Caki2 (cell line): ENCODE measurements around the gene TRPV3. TPM values are rescaled to one million over a fixed set of nuclear protein-coding genes. Genes with fewer than 3 reads are reported as not detected.
A peak's percentile ranks its signal among the peaks of the same experiment; 100 is the strongest.

Experiments
- DNase-seq: peaks from one replicate; pipeline ENCODE4 v3.0.0-alpha.2; 2015; ENCODE audit warnings: low read depth
- in situ Hi-C: cut with HindIII; loops from 2 replicates; pipeline ENCODE4 v1.10.0; 2016; ENCODE audit warnings: low sequenced_read_pairs, low pct_unique_long_range_greater_than_20kb, mixed read lengths
- total RNA-seq: library from RNA; depleted of rRNA; stranded (reverse); fragments of >200 nt; shearing (Covaris generic); gene quantifications from 2 replicates; pipeline ENCODE4 v1.2.3, GENCODE V29; 2014; ENCODE audit warnings: low replicate concordance; rRNA removed

Gene TRPV3
- total RNA-seq, result not detected in 2 replicates

- in situ Hi-C loops, result no loop called here
- DNase-seq, result peak; percentile 31
Observed at GRCh38 chr17:3557768-3558583, at the start of gene TRPV3. Gene TRPV3 (minus strand): TSS chr17:3557812. CDS start chr17:3554850, 2,962 bp downstream.

GRCh38 chr17:3603870-3604259 is 46.3 kb upstream of the TRPV3 start:
- no peak for DNase-seq
- in situ Hi-C loops, result no loop called here

GRCh38 chr17:3603119-3603869 is 45.7 kb upstream of the TRPV3 start:
- in situ Hi-C loops, result no loop called here
- peak; percentile 18 for DNase-seq

GRCh38 chr17:3602499-3602898 is 44.9 kb upstream of the TRPV3 start:
- no peak for DNase-seq
- in situ Hi-C loops, result no loop called here

GRCh38 chr17:3600529-3601205 is 43.1 kb upstream of the TRPV3 start:
- DNase-seq, result no peak
- in situ Hi-C loops, result no loop called here

GRCh38 chr17:3598078-3598477 is 40.5 kb upstream of the TRPV3 start:
- in situ Hi-C loops, result no loop called here
- DNase-seq, result no peak

- in situ Hi-C loops, result no loop called here
- no peak for DNase-seq
Observed at GRCh38 chr17:3596804-3597464, 39.3 kb upstream of the TRPV3 start.

- in situ Hi-C loops, result no loop called here
- no peak for DNase-seq
Observed at GRCh38 chr17:3594976-3595375, 37.4 kb upstream of the TRPV3 start.

- DNase-seq, result no peak
- in situ Hi-C loops, result no loop called here
Observed at GRCh38 chr17:3594051-3594800, 36.6 kb upstream of the TRPV3 start.

- DNase-seq, result no peak
- in situ Hi-C loops, result no loop called here
Observed at GRCh38 chr17:3593384-3593783, 35.8 kb upstream of the TRPV3 start.

GRCh38 chr17:3592216-3592860 is 34.7 kb upstream of the TRPV3 start:
- in situ Hi-C loops, result no loop called here
- no peak for DNase-seq

- DNase-seq, result no peak
- in situ Hi-C loops, result no loop called here
Observed at GRCh38 chr17:3590768-3591167, 33.2 kb upstream of the TRPV3 start.

- in situ Hi-C loops, result no loop called here
- DNase-seq, result no peak
Observed at GRCh38 chr17:3590231-3590630, 32.6 kb upstream of the TRPV3 start.

- in situ Hi-C loops, result no loop called here
- DNase-seq, result no peak
Observed at GRCh38 chr17:3589784-3590183, 32.2 kb upstream of the TRPV3 start.

- in situ Hi-C loops, result no loop called here
- no peak for DNase-seq
Observed at GRCh38 chr17:3585826-3586225, 28.2 kb upstream of the TRPV3 start.

GRCh38 chr17:3583456-3583855 is 25.8 kb upstream of the TRPV3 start:
- no peak for DNase-seq
- in situ Hi-C loops, result no loop called here

- in situ Hi-C loops, result no loop called here
- DNase-seq, result no peak
Observed at GRCh38 chr17:3582915-3583314, 25.3 kb upstream of the TRPV3 start.
